Cardiac fibroblast (primary cell): ENCODE results near the gene TANC1.

Experiments used
- DNase-seq, 2 donors: peaks; one replicate each; pipeline versions ENCODE4 v3.0.0 to v3.0.0-alpha.2; 2010; ENCODE audit warnings: low read depth in 2 of 2
- H3K4me3 ChIP-seq, 2 donors: replicated peaks in 1 of 2; 1 replicate in 1 of 2; 2 replicates in 1 of 2; pipeline ENCODE4 v1.5.1; 2011; ENCODE audit warnings: low read depth in 2 of 2, low read length in 2 of 2, mild to moderate bottlenecking in 2 of 2, moderate library complexity in 1 of 2
- CTCF ChIP-seq: IDR thresholded peaks from one replicate; pipeline ENCODE4 v1.5.1; 2011; ENCODE audit warnings: low read depth, mild to moderate bottlenecking, low read length, inconsistent platforms

The TANC1 gene

GRCh38 chr2:158975271-158975921, 7.0 kb downstream of the TANC1 start:
- DNase-seq: no peak
- TF ChIP-seq CTCF: no peak
- no peak overlapping the region for H3K4me3 ChIP-seq

GRCh38 chr2:158979772-158980171, 11.3 kb downstream of the TANC1 start:
- no peak for TF ChIP-seq CTCF
- H3K4me3 ChIP-seq: no peak overlapping the region
- DNase-seq: peak; percentile 27 to 55

- TF ChIP-seq CTCF: no peak
- H3K4me3 ChIP-seq: no peak overlapping the region
- DNase-seq: no peak
Measured at GRCh38 chr2:158984604-158985135, 16.2 kb downstream of the TANC1 start.

GRCh38 chr2:158988501-158988900, 20.1 kb downstream of the TANC1 start:
- DNase-seq: no peak
- H3K4me3 ChIP-seq: no peak overlapping the region
- TF ChIP-seq CTCF: no peak

GRCh38 chr2:158989165-158989564, 20.7 kb downstream of the TANC1 start:
- TF ChIP-seq CTCF: no peak
- H3K4me3 ChIP-seq: no peak overlapping the region
- no peak for DNase-seq

- DNase-seq: peak; percentile 85 to 98
- no peak overlapping the region for H3K4me3 ChIP-seq
- no peak for TF ChIP-seq CTCF
Measured at GRCh38 chr2:158990397-158991214, 22.2 kb downstream of the TANC1 start.
